HCT116 (cell line): ENCODE data around the gene PIK3CA. TPM values are rescaled to one million over a fixed set of nuclear protein-coding genes. Genes with fewer than 3 reads are reported as not detected.

Experiments
- ATAC-seq: fragments of 200-7000 bp; cut with Tn5 transposase; 2 replicates; pipeline ENCODE4 v1.9.1; 2020; ENCODE audit warnings: mild to moderate bottlenecking, moderate library complexity
- Bru-seq: library from RNA; stranded (reverse); fragments of 400-500 nt; gene quantifications from one replicate; lab custom pipeline; 2021; lab: Mats Ljungman, UMichigan
- BruChase-seq, 2 experiments: library from RNA; stranded (reverse); fragments of 400-500 nt; gene quantifications; one replicate each; lab custom pipeline; 2021; lab: Mats Ljungman, UMichigan
- BruUV-seq: library from RNA; stranded (reverse); fragments of 400-500 nt; replicated peaks from 2 replicates; lab custom pipeline; 2021; lab: Mats Ljungman, UMichigan
- CTCF ChIA-PET: fragments of 300-600 bp; sonication (Branson Sonifier 250); formaldehyde crosslinking; loops from one replicate; lab custom pipeline; 2021; ENCODE audit warnings: antibody characterized with exemption; lab: Charles Lee
- POLR2A ChIA-PET: fragments of 300-600, 350-600 bp; sonication (Branson Sonifier 250); formaldehyde crosslinking; loops from one replicate; lab custom pipeline; 2021; ENCODE audit warnings: antibody characterized with exemption; lab: Charles Lee
- RAD21 ChIA-PET, 2 experiments: fragments of 300-600 bp; sonication (Branson Sonifier 250); formaldehyde crosslinking; loops; one replicate each; lab custom pipeline; 2023; ENCODE audit warnings: low total read pairs in 2 of 2; ENCODE audit not compliant: uncharacterized antibody in 2 of 2, unreplicated experiment in 2 of 2, low non-redundant PET in 1 of 2; lab: Charles Lee
- DNase-seq: peaks from one replicate; pipeline ENCODE4 v3.0.0-alpha.2; 2010; ENCODE audit warnings: low read depth, low spot score
- H2AFZ ChIP-seq: fragments of 200-600 bp; shearing (Covaris generic), sonication (generic); 2 replicates; pipeline ENCODE4 v1.6.1; 2017; ENCODE audit warnings: low read depth, mixed run types, mixed read lengths, antibody characterized with exemption, low read length; ENCODE audit not compliant: poor library complexity, severe bottlenecking
- H3K27ac ChIP-seq: 2 replicates; pipeline ENCODE4 v1.5.1; 2012; ENCODE audit warnings: low read depth, low read length
- H3K27me3 ChIP-seq: fragments of 200-600 bp; sonication (generic); 2 replicates; pipeline ENCODE4 v1.6.1; 2016; ENCODE audit warnings: mixed run types, low read length, mixed read lengths; ENCODE audit not compliant: insufficient read depth
- H3K36me3 ChIP-seq, 2 experiments: fragments of 200-500 bp in 1 of 2; fragments of 200-600 bp in 1 of 2; sonication (Bioruptor generic) in 1 of 2; sonication (generic) in 1 of 2; 2 replicates each; pipeline versions ENCODE4 v1.5.1 to v1.6.1; 2014 to 2016; ENCODE audit warnings: low read length in 2 of 2, inconsistent platforms in 1 of 2, mixed read lengths in 1 of 2, mixed run types in 1 of 2; ENCODE audit not compliant: insufficient read depth in 2 of 2, control insufficient read depth in 1 of 2
- H3K4me1 ChIP-seq, 2 experiments: fragments of 200-600 bp in 1 of 2; sonication (generic) in 1 of 2; 2 replicates each; pipeline versions ENCODE4 v1.5.1 to v1.6.1; 2012 to 2017; ENCODE audit warnings: low read length in 2 of 2, inconsistent platforms in 1 of 2, mild to moderate bottlenecking in 1 of 2, mixed read lengths in 1 of 2, mixed run types in 1 of 2, moderate library complexity in 1 of 2; ENCODE audit not compliant: insufficient read depth in 2 of 2, control insufficient read depth in 1 of 2
- H3K4me2 ChIP-seq: fragments of 200-600 bp; sonication (generic); 2 replicates; pipeline ENCODE4 v1.6.1; 2017; ENCODE audit warnings: mixed run types, low read length, mixed read lengths
- H3K4me3 ChIP-seq, 2 experiments: fragments of 200-600 bp in 1 of 2; sonication (generic) in 1 of 2; replicated peaks in 1 of 2; 2 replicates each; pipeline ENCODE4 v1.5.1; 2011 to 2016; ENCODE audit warnings: low read length in 2 of 2, control low read depth in 1 of 2, low read depth in 1 of 2, mild to moderate bottlenecking in 1 of 2, mixed read lengths in 1 of 2, mixed run types in 1 of 2
- H3K79me2 ChIP-seq: fragments of 200-600 bp; sonication (generic); 2 replicates; pipeline ENCODE4 v1.6.1; 2017; ENCODE audit warnings: mild to moderate bottlenecking, mixed run types, low read length, moderate library complexity, mixed read lengths; ENCODE audit not compliant: insufficient read depth
- H3K9ac ChIP-seq: fragments of 200-600 bp; sonication (generic); 2 replicates; pipeline ENCODE4 v1.6.1; 2016; ENCODE audit warnings: low read length, mixed read lengths
- H3K9me2 ChIP-seq: fragments of 200-600 bp; sonication (generic), shearing (Covaris generic); 2 replicates; pipeline ENCODE4 v1.6.1; 2017; ENCODE audit warnings: mixed run types, mild to moderate bottlenecking, moderate library complexity; ENCODE audit not compliant: insufficient read depth
- H3K9me3 ChIP-seq, 2 experiments: fragments of 200-500 bp in 1 of 2; fragments of 200-600 bp in 1 of 2; sonication (Bioruptor generic) in 1 of 2; sonication (generic) in 1 of 2; 2 replicates each; pipeline ENCODE4 v1.6.1; 2014 to 2017; ENCODE audit warnings: low read length in 2 of 2, mixed read lengths in 2 of 2, inconsistent platforms in 1 of 2, low read depth in 1 of 2, mild to moderate bottlenecking in 1 of 2, mixed run types in 1 of 2, moderate library complexity in 1 of 2; ENCODE audit not compliant: control insufficient read depth in 1 of 2, insufficient read depth in 1 of 2
- H4K20me1 ChIP-seq: fragments of 200-600 bp; sonication (generic), shearing (Covaris generic); 2 replicates; pipeline ENCODE4 v1.6.1; 2017; ENCODE audit warnings: mixed run types, mild to moderate bottlenecking, moderate library complexity; ENCODE audit not compliant: insufficient read depth
- CBX3 ChIP-seq: IDR thresholded peaks from 2 replicates; pipeline ENCODE4 v1.6.1; 2012; ENCODE audit warnings: low read depth
- CEBPB ChIP-seq: IDR thresholded peaks from 2 replicates; pipeline ENCODE4 v1.6.1; 2012; ENCODE audit warnings: low read depth
- EZH2 ChIP-seq: fragments of 200-600 bp; sonication (generic); IDR thresholded peaks from 2 replicates; pipeline ENCODE4 v1.6.1; 2017; ENCODE audit warnings: antibody characterized with exemption, mixed run types
- FOSL1 ChIP-seq: IDR thresholded peaks from 2 replicates; pipeline ENCODE4 v1.6.1; 2012; ENCODE audit warnings: low read depth
- JUND ChIP-seq: IDR thresholded peaks from 2 replicates; pipeline ENCODE4 v1.6.1; 2012
- POLR2AphosphoS5 ChIP-seq: IDR thresholded peaks from 2 replicates; pipeline ENCODE4 v1.6.1; 2011; ENCODE audit warnings: mild to moderate bottlenecking, low read depth, low read length, moderate library complexity
- RAD21 ChIP-seq: IDR thresholded peaks from 2 replicates; pipeline ENCODE4 v1.6.1; 2012; ENCODE audit warnings: low read depth, mild to moderate bottlenecking
- SP1 ChIP-seq: IDR thresholded peaks from 2 replicates; pipeline ENCODE4 v1.6.1; 2012; ENCODE audit warnings: low read depth
- SRF ChIP-seq: IDR thresholded peaks from 2 replicates; pipeline ENCODE4 v1.6.1; 2012; ENCODE audit warnings: low read depth
- TCF7L2 ChIP-seq: IDR thresholded peaks from 2 replicates; pipeline ENCODE4 v1.7.0; 2011; ENCODE audit warnings: borderline replicate concordance, inconsistent platforms; ENCODE audit not compliant: insufficient read depth, insufficient read length; ENCODE audit errors: extremely low read depth
- YY1 ChIP-seq: IDR thresholded peaks from 2 replicates; pipeline ENCODE4 v1.6.1; 2011; ENCODE audit warnings: low read length, low read depth, moderate library complexity, mild to moderate bottlenecking; ENCODE audit not compliant: insufficient replicate concordance; ENCODE audit errors: extremely low read depth
- ZFX ChIP-seq: fragments of 450-650 bp; IDR thresholded peaks from 2 replicates; pipeline ENCODE4 v1.6.1; 2017
- intact Hi-C: fragments of 100-400 bp; cut with micrococcal nuclease; formaldehyde crosslinking; loops from 2 replicates; pipeline ENCODE4 v1.10.0; 2022
- long read RNA-seq: library from polyadenylated mRNA; unstranded; transcript quantifications from one replicate; pipeline ENCODE4 v2.0.0, GENCODE V29; 2021; ENCODE audit not compliant: unreplicated experiment
- polyA plus RNA-seq: library from polyadenylated mRNA; unstranded; fragments of >200 nt; gene quantifications from 2 replicates; pipeline ENCODE4 v1.2.1, GENCODE V29; 2012; ENCODE audit warnings: missing spikeins
- total RNA-seq: library from RNA; stranded (reverse); gene quantifications from one replicate; pipeline ENCODE4 v1.2.1, GENCODE V29; 2021; ENCODE audit not compliant: unreplicated experiment
- TF ChIP-seq, protein P1 (sequence below): IDR thresholded peaks from 2 replicates; pipeline ENCODE4 v1.6.1; 2012
- TF ChIP-seq, protein P2 (sequence below), 3 experiments: fragments of 200-600 bp in 1 of 3; sonication (generic) in 1 of 3; IDR thresholded peaks in 2 of 3; conservative IDR thresholded peaks in 1 of 3; 2 replicates each; pipeline ENCODE4 v1.5.1; 2012 to 2017; ENCODE audit warnings: low read depth in 2 of 3, low read length in 2 of 3, antibody characterized with exemption in 1 of 3, borderline replicate concordance in 1 of 3, control low read depth in 1 of 3, mild to moderate bottlenecking in 1 of 3, mixed read lengths in 1 of 3, mixed run types in 1 of 3, moderate library complexity in 1 of 3; ENCODE audit not compliant: insufficient read depth in 1 of 3
- TF ChIP-seq, protein P3 (sequence below): IDR thresholded peaks from 2 replicates; pipeline ENCODE4 v1.6.1; 2011; ENCODE audit warnings: mild to moderate bottlenecking, low read length, moderate library complexity; ENCODE audit not compliant: insufficient replicate concordance; ENCODE audit errors: extremely low read depth
- TF ChIP-seq, protein P4 (sequence below): IDR thresholded peaks from 2 replicates; pipeline ENCODE4 v1.6.1; 2012; ENCODE audit warnings: low read depth

The PIK3CA gene
- total RNA-seq: 17.9 TPM
- polyA plus RNA-seq: 4.4 and 4.7 TPM in 2 replicates
- percentile 71 among the genes with signal in this experiment for Bru-seq, nascent RNA
- BruChase-seq, experiment 1, labeled RNA remaining after a 6-hour chase: percentile 75 among the genes with signal in this experiment
- BruChase-seq, experiment 2, labeled RNA remaining after a 2-hour chase: percentile 81 among the genes with signal in this experiment
- long read RNA-seq, full-length matches to known transcripts: 10 of 18 reads
- long read RNA-seq, partial matches to known transcripts: 5 of 18 reads
- long read RNA-seq, other reads (novel, unspliced or antisense): 3 of 18 reads

DNA sequence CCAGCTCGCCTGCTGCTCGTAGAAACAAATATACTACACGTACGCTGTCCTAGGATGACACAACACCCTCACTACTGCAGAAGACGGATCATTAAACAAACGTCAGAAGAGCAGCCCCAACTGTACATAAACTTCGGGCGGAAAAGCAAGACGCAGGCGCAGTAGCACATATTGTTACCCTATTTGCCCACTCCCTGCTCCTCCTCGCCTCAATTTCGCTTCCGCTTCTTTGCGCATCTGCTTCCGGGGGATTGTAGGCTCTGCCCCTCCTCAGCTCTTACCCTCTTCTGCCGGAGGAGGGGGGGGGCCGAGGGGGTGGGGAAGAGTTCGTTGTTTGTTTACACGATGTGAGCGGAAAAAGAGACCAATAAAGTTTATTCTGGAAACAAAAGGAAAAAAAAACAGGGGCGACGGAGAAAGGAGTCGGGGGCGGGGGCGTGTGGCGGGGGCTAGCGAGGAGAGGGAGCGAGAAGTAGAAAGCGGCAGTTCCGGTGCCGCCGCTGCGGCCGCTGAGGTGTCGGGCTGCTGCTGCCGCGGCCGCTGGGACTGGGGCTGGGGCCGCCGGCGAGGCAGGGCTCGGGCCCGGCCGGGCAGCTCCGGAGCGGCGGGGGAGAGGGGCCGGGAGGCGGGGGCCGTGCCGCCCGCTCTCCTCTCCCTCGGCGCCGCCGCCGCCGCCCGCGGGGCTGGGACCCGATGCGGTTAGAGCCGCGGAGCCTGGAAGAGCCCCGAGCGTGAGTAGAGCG lies at the start of gene PIK3CA:
Gene PIK3CA, plus strand, starts transcription at position 485 of the 743 bp plus-strand sequence. CDS start 50,469 bp downstream, outside the sequence.
- no TSS peak for BruUV-seq
- POLR2A ChIA-PET: no interaction called here
- TF ChIP-seq, protein P1, sequence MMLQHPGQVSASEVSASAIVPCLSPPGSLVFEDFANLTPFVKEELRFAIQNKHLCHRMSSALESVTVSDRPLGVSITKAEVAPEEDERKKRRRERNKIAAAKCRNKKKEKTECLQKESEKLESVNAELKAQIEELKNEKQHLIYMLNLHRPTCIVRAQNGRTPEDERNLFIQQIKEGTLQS: no peak
- no peak for TF ChIP-seq CEBPB
- no peak for TF ChIP-seq RAD21
- no peak for TF ChIP-seq ZFX
- TF ChIP-seq YY1: peak; percentile 52
- no peak for TF ChIP-seq FOSL1
- TF ChIP-seq, protein P2, sequence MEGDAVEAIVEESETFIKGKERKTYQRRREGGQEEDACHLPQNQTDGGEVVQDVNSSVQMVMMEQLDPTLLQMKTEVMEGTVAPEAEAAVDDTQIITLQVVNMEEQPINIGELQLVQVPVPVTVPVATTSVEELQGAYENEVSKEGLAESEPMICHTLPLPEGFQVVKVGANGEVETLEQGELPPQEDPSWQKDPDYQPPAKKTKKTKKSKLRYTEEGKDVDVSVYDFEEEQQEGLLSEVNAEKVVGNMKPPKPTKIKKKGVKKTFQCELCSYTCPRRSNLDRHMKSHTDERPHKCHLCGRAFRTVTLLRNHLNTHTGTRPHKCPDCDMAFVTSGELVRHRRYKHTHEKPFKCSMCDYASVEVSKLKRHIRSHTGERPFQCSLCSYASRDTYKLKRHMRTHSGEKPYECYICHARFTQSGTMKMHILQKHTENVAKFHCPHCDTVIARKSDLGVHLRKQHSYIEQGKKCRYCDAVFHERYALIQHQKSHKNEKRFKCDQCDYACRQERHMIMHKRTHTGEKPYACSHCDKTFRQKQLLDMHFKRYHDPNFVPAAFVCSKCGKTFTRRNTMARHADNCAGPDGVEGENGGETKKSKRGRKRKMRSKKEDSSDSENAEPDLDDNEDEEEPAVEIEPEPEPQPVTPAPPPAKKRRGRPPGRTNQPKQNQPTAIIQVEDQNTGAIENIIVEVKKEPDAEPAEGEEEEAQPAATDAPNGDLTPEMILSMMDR (IDR thresholded peaks at IDR 0.05 in 2 of 3, conservative IDR thresholded peaks at IDR 0.05 in 1 of 3; ENCODE audit: borderline replicate concordance in 1 of 3, insufficient read depth in 1 of 3, low read depth in 2 of 3, low read length in 2 of 3): no peak
- peak; percentile 52 for TF ChIP-seq SP1
- TF ChIP-seq TCF7L2: no peak
- 0 out of 2 replicates have a peak, but pooled peaks have one; percentile 33 for TF ChIP-seq CBX3
- no peak for TF ChIP-seq EZH2
- TF ChIP-seq, protein P3, sequence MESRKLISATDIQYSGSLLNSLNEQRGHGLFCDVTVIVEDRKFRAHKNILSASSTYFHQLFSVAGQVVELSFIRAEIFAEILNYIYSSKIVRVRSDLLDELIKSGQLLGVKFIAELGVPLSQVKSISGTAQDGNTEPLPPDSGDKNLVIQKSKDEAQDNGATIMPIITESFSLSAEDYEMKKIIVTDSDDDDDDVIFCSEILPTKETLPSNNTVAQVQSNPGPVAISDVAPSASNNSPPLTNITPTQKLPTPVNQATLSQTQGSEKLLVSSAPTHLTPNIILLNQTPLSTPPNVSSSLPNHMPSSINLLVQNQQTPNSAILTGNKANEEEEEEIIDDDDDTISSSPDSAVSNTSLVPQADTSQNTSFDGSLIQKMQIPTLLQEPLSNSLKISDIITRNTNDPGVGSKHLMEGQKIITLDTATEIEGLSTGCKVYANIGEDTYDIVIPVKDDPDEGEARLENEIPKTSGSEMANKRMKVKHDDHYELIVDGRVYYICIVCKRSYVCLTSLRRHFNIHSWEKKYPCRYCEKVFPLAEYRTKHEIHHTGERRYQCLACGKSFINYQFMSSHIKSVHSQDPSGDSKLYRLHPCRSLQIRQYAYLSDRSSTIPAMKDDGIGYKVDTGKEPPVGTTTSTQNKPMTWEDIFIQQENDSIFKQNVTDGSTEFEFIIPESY: no peak
- no peak; the same call in 1 of the 2 replicates for TF ChIP-seq JUND
- TF ChIP-seq, protein P4, sequence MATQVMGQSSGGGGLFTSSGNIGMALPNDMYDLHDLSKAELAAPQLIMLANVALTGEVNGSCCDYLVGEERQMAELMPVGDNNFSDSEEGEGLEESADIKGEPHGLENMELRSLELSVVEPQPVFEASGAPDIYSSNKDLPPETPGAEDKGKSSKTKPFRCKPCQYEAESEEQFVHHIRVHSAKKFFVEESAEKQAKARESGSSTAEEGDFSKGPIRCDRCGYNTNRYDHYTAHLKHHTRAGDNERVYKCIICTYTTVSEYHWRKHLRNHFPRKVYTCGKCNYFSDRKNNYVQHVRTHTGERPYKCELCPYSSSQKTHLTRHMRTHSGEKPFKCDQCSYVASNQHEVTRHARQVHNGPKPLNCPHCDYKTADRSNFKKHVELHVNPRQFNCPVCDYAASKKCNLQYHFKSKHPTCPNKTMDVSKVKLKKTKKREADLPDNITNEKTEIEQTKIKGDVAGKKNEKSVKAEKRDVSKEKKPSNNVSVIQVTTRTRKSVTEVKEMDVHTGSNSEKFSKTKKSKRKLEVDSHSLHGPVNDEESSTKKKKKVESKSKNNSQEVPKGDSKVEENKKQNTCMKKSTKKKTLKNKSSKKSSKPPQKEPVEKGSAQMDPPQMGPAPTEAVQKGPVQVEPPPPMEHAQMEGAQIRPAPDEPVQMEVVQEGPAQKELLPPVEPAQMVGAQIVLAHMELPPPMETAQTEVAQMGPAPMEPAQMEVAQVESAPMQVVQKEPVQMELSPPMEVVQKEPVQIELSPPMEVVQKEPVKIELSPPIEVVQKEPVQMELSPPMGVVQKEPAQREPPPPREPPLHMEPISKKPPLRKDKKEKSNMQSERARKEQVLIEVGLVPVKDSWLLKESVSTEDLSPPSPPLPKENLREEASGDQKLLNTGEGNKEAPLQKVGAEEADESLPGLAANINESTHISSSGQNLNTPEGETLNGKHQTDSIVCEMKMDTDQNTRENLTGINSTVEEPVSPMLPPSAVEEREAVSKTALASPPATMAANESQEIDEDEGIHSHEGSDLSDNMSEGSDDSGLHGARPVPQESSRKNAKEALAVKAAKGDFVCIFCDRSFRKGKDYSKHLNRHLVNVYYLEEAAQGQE: no peak
- TF ChIP-seq POLR2AphosphoS5: peak; percentile 64; the same call in 1 of the 2 replicates
- peak; percentile 52 for TF ChIP-seq SRF

More for the DNA sequence above, at the start of gene PIK3CA:
- Histone ChIP-seq H3K9me3 (no peaks in the 10 kb centered on the region), H3K27me3 (no peaks in the 10 kb centered on the region), H3K4me3 (peak within 1 kb of the TSS; percentile 65 to 84), H3K27ac (peak within 1 kb of the TSS; percentile 77), H3K79me2 (peaks cover 38% of the 10 kb centered on the region), H3K9ac (peak within 1 kb of the TSS; percentile 69), H3K9me2 (no peaks in the 10 kb centered on the region), H2AFZ (peak within 1 kb of the TSS; percentile 97), H4K20me1 (no peaks in the 10 kb centered on the region), H3K4me2 (peak within 1 kb of the TSS; percentile 91), H3K36me3 (no peaks in the 10 kb centered on the region), H3K4me1 (peaks cover 0 to 14% of the 10 kb centered on the region in 2 experiments; a peak in 3 of 4 replicates)
- ChIA-PET CTCF (interaction anchor here (1.0 to 1.6 kb wide), 3 partner anchors 8 to 167 kb away, joined by 3 to 4 read pairs (median 3); no protein-coding TSS in a partner anchor), RAD21 (interaction anchor here in 1 of 2 experiments (1.2 kb wide), 1 partner anchor 167 kb away, joined by 3 read pairs; no protein-coding TSS in a partner anchor)
- intact Hi-C loops: loop anchor here (1.0 to 2.0 kb wide), 4 partner anchors 79 to 457 kb away; partner anchors contain the start of genes MRPL47 and NDUFB5
- peak; percentile 85 for ATAC-seq
- peak; percentile 94 for DNase-seq
